GM23338 (cell line): Measurements from ENCODE around the gene PRSS21.

ENCODE experiments used
- CREB1 ChIP-seq: fragments of 250-450 bp; sonication (Bioruptor Pico); IDR thresholded peaks from 2 replicates; pipeline ENCODE4 v1.5.0; 2020; ENCODE audit warnings: low read depth, mild to moderate bottlenecking, moderate library complexity
- EZH2 ChIP-seq: fragments of 200-600 bp; sonication (generic); IDR thresholded peaks from one replicate; pipeline ENCODE4 v1.8.0; 2017; ENCODE audit warnings: antibody characterized with exemption, mild to moderate bottlenecking, low read depth; ENCODE audit not compliant: unreplicated experiment
- POLR2AphosphoS5 ChIP-seq: IDR thresholded peaks from 2 replicates; pipeline ENCODE4 v1.6.1; 2016; ENCODE audit warnings: antibody characterized with exemption, low read depth

- TF ChIP-seq POLR2AphosphoS5 (no peak), EZH2 (no peak), CREB1 (CRISPR knock-in tag) (no peak)
These were observed 18.3 kb upstream of the PRSS21 start for GRCh38 chr16:2798723-2799204.
